Astrocyte of the spinal cord (primary cell): ENCODE results near the gene TNIK.
A peak's percentile ranks its signal among the peaks of the same experiment; 100 is the strongest.
"Not testable (repeated sequence)": the region's sequence is repeated elsewhere in the genome, so short reads cannot be mapped to it uniquely, and the experiment has no call there.

Source experiments
- DNase-seq: peaks from one replicate; pipeline ENCODE4 v3.0.0; 2011; ENCODE audit warnings: low read depth, low spot score
- H3K4me3 ChIP-seq: 2 replicates; pipeline ENCODE4 v1.5.1; 2011; ENCODE audit warnings: low read depth, mild to moderate bottlenecking, low read length, moderate library complexity
- in situ Hi-C: cut with HindIII; loops from 2 replicates; pipeline ENCODE4 v1.10.0; 2017; ENCODE audit warnings: low sequenced_read_pairs
- TF ChIP-seq, protein P1 (sequence below): IDR thresholded peaks from 2 replicates; pipeline ENCODE4 v1.5.1; 2012; ENCODE audit warnings: low read depth, mild to moderate bottlenecking, low read length, inconsistent platforms

Gene TNIK

DNA sequence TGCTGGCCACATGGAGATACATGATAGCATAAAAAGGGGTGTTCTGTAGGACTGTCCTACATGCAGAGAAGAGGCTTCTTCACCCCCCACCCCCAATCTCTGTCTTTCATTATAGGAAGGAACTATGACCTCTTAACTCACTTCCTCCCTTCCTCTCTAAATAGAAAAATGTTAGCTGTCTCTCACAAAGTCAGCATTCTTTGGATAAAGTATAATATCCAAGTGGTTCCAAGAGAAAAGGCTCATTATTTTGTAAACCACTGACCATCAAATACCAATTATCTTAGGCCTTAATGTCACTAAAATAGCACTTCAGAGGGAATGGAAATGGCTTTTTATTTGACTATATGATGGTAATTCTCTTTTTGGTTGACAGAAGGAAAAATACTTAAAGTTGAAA, 338.4 kb downstream of the TNIK start:
- no peak for DNase-seq
- TF ChIP-seq, protein P1, sequence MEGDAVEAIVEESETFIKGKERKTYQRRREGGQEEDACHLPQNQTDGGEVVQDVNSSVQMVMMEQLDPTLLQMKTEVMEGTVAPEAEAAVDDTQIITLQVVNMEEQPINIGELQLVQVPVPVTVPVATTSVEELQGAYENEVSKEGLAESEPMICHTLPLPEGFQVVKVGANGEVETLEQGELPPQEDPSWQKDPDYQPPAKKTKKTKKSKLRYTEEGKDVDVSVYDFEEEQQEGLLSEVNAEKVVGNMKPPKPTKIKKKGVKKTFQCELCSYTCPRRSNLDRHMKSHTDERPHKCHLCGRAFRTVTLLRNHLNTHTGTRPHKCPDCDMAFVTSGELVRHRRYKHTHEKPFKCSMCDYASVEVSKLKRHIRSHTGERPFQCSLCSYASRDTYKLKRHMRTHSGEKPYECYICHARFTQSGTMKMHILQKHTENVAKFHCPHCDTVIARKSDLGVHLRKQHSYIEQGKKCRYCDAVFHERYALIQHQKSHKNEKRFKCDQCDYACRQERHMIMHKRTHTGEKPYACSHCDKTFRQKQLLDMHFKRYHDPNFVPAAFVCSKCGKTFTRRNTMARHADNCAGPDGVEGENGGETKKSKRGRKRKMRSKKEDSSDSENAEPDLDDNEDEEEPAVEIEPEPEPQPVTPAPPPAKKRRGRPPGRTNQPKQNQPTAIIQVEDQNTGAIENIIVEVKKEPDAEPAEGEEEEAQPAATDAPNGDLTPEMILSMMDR = no peak
- in situ Hi-C loops = no loop called here
- no peak overlapping the region for H3K4me3 ChIP-seq

DNA sequence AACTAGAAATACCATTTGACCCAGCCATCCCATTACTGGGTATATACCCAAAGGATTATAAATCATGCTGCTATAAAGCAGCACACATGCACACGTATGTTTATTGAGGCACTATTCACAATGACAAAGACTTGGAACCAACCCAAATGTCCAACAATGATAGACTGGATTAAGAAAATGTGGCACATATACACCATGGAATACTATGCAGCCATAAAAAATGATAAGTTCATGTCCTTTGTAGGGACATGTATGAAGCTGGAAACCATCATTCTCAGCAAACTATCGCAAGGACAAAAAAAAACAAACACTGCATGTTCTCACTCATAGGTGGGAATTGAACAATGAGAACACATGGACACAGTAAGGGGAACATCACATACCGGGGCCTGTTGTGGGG, 340.8 kb downstream of the TNIK start:
- DNase-seq, H3K4me3 ChIP-seq, in situ Hi-C loops: not testable (repeated sequence)

DNA sequence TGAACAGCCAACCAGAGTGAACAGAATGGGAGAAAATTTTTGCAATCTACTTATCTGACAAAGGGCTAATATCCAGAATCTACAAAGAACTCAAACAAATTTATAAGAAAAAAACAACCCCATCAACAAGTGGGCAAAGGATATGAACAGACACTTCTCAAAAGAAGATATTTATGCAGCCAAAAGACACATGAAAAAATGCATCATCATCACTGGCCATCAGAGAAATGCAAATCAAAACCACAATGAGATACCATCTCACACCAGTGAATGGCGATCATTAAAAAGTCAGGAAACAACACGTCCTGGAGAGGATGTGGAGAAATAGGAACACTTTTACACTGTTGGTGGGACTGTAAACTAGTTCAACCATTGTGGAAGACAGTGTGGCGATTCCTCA, 341.2 kb downstream of the TNIK start:
- H3K4me3 ChIP-seq, in situ Hi-C loops, DNase-seq: not testable (repeated sequence)

DNA sequence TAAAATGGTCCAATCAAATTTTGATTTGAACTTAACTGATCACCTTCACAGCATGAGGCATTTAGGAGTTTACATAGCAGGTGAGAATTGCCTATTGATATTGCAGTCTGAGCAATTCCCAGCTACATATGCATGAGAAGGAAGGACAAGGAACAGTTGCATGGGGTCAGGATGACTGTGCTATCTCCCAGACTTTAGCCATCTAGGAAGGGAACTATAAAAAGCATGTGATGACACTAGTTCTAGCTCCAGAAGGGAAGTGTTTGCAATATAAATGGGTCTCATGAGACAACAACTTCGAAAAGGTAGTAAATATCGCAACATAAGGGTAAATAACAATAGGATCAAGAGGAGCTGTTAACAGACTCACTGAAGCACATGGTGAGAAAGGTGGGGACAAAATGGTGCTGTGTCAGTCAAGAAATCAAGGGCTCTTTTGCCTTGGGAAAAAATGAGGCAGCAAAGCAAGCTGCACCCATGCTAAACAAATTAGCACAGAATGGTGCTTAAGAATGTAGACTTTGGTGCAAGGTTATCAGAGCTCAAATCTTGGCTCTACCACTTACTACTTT, 343.3 kb downstream of the TNIK start:
- DNase-seq = no peak
- H3K4me3 ChIP-seq = no peak overlapping the region
- TF ChIP-seq, protein P1 = no peak
- in situ Hi-C loops = no loop called here

DNA sequence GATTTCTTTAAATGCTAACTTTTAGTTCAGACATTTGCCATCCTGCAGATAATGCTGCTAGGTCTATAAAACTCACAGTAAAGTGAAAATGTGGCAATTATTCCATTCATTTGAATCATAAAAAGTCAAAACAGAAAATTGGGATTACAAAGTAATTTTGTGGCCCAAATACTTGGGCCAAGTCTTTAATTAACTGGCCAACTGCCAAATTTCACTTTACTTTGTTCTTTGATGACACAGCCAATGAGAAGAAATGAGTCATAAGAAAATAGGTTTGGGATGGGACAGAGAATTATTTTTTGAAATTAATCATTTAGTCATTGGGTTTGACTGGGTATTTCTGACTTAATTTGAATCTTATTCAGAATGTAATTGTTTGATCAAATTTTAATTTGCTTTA, 343.8 kb downstream of the TNIK start:
- no peak overlapping the region for H3K4me3 ChIP-seq
- peak; percentile 24 for DNase-seq
- TF ChIP-seq, protein P1 = no peak
- in situ Hi-C loops = no loop called here

DNA sequence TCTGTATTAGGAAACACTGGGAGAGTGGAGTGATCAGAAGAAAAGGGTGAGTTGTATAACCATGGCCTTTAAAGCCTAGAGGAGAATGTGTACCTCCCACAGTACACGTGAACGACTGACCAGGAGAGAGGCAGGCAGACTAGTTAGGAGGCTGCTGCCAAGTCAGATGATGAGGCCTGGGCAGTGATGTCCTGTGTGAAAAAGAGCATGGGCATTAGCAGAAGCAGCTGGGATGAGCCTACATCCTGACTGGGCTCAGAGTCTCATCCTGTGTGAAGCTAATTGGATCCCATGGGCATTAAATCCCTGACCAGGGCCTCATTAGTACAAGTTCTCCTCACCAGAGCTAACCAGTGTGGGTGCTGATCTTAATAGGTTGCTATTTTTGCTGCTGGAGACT, 344.5 kb downstream of the TNIK start:
- no peak for DNase-seq
- TF ChIP-seq, protein P1 = no peak
- in situ Hi-C loops = no loop called here
- H3K4me3 ChIP-seq = no peak overlapping the region

DNA sequence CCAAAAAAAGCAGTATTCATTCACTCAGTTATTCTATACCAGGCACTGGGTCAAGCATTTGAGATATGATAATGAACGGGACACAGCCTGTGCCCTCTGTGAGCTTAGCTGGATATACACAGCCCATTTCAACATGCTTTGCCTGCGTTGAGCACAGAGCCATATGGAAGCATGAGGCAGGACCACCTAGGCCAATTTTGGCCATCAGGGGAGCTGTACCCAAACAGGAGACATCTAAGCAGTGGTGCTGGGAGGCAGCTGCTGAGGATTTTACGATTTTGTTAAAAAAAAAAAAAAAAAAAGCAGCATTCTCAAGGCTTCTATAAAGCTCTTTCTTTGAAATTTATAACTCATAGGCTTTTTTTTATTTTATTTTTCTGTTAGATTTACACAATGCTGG, 346.5 kb downstream of the TNIK start:
- in situ Hi-C loops = no loop called here
- no peak overlapping the region for H3K4me3 ChIP-seq
- no peak for DNase-seq
- TF ChIP-seq, protein P1 = no peak

DNA sequence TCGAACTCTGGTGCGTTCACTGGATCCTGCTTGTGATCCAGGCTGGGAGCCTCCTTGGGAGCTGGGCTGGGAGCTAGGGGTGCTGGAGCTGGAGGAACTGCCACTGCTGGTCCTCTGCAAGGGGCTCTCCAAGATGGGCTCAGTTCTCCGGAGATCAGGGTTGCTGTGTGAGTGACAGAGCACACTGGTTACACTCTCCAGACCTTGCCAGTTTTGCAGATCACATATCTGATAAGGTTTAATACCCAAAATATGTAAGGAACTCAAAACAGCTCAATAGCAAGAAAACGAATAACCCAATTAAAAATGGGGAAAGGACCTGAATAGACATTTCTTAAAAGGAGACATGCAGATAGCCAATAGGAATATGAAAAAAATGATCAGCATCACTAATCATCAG, 349.5 kb downstream of the TNIK start:
- in situ Hi-C loops = no loop called here
- no peak for DNase-seq
- TF ChIP-seq, protein P1 = no peak
- no peak overlapping the region for H3K4me3 ChIP-seq
